ENCODE data around the gene XKR7. TPM values are rescaled to one million over a fixed set of nuclear protein-coding genes. Genes with fewer than 3 reads are reported as not detected.

Gene XKR7
- polyA plus RNA-seq, 1 donor from 2014 or later, result 9.6 TPM

DNA sequence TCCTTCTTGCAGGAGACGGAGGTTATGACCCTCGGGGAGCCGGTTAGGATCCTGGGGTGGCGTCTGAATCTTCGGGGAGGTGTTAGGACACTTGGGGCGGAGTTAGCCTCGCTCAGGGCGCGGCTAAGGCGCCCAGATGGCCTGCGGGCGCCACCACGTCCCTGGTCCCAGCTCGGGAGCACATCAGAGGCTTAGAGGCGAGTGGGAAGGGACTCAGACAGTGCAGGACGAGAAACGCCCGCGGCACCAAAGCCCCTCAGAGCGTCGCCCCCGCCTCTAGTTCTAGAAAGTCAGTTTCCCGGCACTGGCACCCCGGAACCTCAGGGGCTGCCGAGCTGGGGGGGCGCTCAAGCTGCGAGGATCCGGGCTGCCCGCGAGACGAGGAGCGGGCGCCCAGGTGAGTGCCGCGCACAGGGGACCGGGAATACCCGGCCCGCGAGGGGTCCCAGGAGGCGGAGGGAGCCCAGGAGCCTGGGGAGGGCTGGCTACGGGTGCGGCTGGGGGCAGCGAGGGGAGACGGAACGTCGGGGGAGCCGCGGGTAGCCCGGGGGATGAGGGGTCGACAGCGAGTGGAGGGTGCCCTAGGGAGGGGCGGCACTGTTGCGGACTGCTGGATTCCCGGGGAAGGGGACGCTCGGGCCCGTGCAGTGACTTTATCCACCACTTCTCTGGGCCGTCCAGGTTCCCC, 84.3 kb downstream of the XKR7 start, which contains the start of gene HCK:
Gene HCK (plus strand): TSS at position 153 of the 688 bp plus-strand sequence.
- Histone ChIP-seq H3K79me2 (replicated peaks; ENCODE audit: insufficient read depth, low read length) (no peaks in the 10 kb centered on the region), H3K4me2 (ENCODE audit: low read length) (no peak within 1 kb of the TSS), H3K9ac (ENCODE audit: low read length) (no peak within 1 kb of the TSS), H3K27me3 (ENCODE audit: insufficient read depth, low read depth, low read length) (peaks cover 55% of the 10 kb centered on the region), H3K4me3 (ENCODE audit: low read length) (peak within 1 kb of the TSS; percentile 46), H3F3A (ENCODE audit: insufficient read depth, low read length, poor library complexity, severe bottlenecking) (no peaks in the 10 kb centered on the region), H3K27ac (ENCODE audit: low read length) (no peak within 1 kb of the TSS), H2AFZ (ENCODE audit: low read depth, low read length) (no peak within 1 kb of the TSS), H3K36me3 (ENCODE audit: insufficient read depth, low read length) (no peaks in the 10 kb centered on the region), H3K9me2 (ENCODE audit: insufficient read depth, low read length) (no peaks in the 10 kb centered on the region), H3K9me3 (ENCODE audit: low read length) (peaks cover 8% of the 10 kb centered on the region), H4K20me1 (ENCODE audit: insufficient read depth) (no peaks in the 10 kb centered on the region)
- TF ChIP-seq TAF1 (IDR thresholded peaks at IDR 0.05; ENCODE audit: low read depth), result no peak
- TF ChIP-seq EP300 (conservative IDR thresholded peaks at IDR 0.05; ENCODE audit: poor library complexity, severe bottlenecking), result no peak
- TF ChIP-seq, protein P1, sequence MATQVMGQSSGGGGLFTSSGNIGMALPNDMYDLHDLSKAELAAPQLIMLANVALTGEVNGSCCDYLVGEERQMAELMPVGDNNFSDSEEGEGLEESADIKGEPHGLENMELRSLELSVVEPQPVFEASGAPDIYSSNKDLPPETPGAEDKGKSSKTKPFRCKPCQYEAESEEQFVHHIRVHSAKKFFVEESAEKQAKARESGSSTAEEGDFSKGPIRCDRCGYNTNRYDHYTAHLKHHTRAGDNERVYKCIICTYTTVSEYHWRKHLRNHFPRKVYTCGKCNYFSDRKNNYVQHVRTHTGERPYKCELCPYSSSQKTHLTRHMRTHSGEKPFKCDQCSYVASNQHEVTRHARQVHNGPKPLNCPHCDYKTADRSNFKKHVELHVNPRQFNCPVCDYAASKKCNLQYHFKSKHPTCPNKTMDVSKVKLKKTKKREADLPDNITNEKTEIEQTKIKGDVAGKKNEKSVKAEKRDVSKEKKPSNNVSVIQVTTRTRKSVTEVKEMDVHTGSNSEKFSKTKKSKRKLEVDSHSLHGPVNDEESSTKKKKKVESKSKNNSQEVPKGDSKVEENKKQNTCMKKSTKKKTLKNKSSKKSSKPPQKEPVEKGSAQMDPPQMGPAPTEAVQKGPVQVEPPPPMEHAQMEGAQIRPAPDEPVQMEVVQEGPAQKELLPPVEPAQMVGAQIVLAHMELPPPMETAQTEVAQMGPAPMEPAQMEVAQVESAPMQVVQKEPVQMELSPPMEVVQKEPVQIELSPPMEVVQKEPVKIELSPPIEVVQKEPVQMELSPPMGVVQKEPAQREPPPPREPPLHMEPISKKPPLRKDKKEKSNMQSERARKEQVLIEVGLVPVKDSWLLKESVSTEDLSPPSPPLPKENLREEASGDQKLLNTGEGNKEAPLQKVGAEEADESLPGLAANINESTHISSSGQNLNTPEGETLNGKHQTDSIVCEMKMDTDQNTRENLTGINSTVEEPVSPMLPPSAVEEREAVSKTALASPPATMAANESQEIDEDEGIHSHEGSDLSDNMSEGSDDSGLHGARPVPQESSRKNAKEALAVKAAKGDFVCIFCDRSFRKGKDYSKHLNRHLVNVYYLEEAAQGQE (IDR thresholded peaks at IDR 0.05; ENCODE audit: borderline replicate concordance), result no peak
- TF ChIP-seq RAD21 (conservative IDR thresholded peaks at IDR 0.05), result no peak
- TF ChIP-seq POLR2AphosphoS5 (IDR thresholded peaks at IDR 0.05), result no peak
- TF ChIP-seq EZH2 (IDR thresholded peaks at IDR 0.05; ENCODE audit: borderline replicate concordance, insufficient read depth, low read length, poor library complexity, severe bottlenecking), result peak; percentile 63
- TF ChIP-seq, protein P2, sequence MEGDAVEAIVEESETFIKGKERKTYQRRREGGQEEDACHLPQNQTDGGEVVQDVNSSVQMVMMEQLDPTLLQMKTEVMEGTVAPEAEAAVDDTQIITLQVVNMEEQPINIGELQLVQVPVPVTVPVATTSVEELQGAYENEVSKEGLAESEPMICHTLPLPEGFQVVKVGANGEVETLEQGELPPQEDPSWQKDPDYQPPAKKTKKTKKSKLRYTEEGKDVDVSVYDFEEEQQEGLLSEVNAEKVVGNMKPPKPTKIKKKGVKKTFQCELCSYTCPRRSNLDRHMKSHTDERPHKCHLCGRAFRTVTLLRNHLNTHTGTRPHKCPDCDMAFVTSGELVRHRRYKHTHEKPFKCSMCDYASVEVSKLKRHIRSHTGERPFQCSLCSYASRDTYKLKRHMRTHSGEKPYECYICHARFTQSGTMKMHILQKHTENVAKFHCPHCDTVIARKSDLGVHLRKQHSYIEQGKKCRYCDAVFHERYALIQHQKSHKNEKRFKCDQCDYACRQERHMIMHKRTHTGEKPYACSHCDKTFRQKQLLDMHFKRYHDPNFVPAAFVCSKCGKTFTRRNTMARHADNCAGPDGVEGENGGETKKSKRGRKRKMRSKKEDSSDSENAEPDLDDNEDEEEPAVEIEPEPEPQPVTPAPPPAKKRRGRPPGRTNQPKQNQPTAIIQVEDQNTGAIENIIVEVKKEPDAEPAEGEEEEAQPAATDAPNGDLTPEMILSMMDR (IDR thresholded peaks at IDR 0.05; ENCODE audit: poor library complexity, severe bottlenecking), result no peak

- Histone ChIP-seq H3K27me3 (ENCODE audit: insufficient read depth, low read depth, low read length) (peaks cover 55% of the 10 kb centered on the region), H2AFZ (ENCODE audit: low read depth, low read length) (no peak overlapping the region), H3K4me2 (ENCODE audit: low read length) (no peak overlapping the region), H3K4me3 (ENCODE audit: low read length) (peak overlapping the region; percentile 46), H3K27ac (ENCODE audit: low read length) (no peak overlapping the region), H3K79me2 (replicated peaks; ENCODE audit: insufficient read depth, low read length) (no peaks in the 10 kb centered on the region), H3K36me3 (ENCODE audit: insufficient read depth, low read length) (no peaks in the 10 kb centered on the region), H3F3A (ENCODE audit: insufficient read depth, low read length, poor library complexity, severe bottlenecking) (no peaks in the 10 kb centered on the region), H3K9me3 (ENCODE audit: low read length) (peaks cover 8% of the 10 kb centered on the region), H4K20me1 (ENCODE audit: insufficient read depth) (no peaks in the 10 kb centered on the region), H3K9ac (ENCODE audit: low read length) (no peak overlapping the region), H3K9me2 (ENCODE audit: insufficient read depth, low read length) (no peaks in the 10 kb centered on the region)
- TF ChIP-seq EZH2 (IDR thresholded peaks at IDR 0.05; ENCODE audit: borderline replicate concordance, insufficient read depth, low read length, poor library complexity, severe bottlenecking) (no peak), MXI1 (conservative IDR thresholded peaks at IDR 0.05; ENCODE audit: poor library complexity, severe bottlenecking) (no peak), TAF1 (IDR thresholded peaks at IDR 0.05; ENCODE audit: low read depth) (no peak), POLR2AphosphoS5 (IDR thresholded peaks at IDR 0.05) (no peak), EP300 (conservative IDR thresholded peaks at IDR 0.05; ENCODE audit: poor library complexity, severe bottlenecking) (no peak), RAD21 (conservative IDR thresholded peaks at IDR 0.05) (no peak), SMC3 (conservative IDR thresholded peaks at IDR 0.05; ENCODE audit: poor library complexity) (no peak)
- TF ChIP-seq, protein P2 (IDR thresholded peaks at IDR 0.05; ENCODE audit: poor library complexity, severe bottlenecking), result no peak
- TF ChIP-seq, protein P1 (IDR thresholded peaks at IDR 0.05; ENCODE audit: borderline replicate concordance), result no peak
Observed at GRCh38 chr20:32052778-32053362, 84.9 kb downstream of the XKR7 start.
